ENCODE data around the gene TEX48.

The TEX48 gene

DNA sequence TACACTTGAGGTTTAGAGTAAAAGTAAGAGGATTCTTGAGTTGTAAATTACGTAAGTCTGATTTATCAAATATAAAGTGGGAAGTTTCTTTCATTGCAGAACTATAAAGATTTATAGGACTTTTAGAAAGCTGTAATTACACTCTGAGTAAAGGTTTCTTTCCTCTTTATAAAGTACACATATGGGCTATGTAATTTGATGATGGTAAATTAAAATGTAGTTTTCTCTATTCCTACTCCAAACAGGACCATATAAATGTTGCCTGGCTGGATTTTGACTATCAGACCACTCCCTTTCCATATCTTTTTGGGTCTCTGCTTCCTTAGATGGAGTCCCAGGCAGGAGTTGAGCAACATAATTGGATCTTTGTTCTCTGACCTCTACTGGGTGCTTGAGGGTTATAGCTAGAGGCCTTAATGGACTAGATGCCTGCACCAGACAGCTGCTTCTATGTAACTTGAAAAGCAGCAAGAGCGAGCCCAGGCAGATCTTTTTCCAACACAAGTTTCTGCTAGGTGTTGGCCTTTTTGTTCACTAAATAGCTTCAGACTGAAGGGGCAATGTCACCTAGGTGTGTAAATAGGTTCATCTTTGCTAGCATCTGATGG is 11.4 kb upstream of the TEX48 start:
- DNase-seq = peak; percentile 93

GRCh38 chr9:114691956-114692295 is 9.9 kb upstream of the TEX48 start:
- no peak for DNase-seq

DNA sequence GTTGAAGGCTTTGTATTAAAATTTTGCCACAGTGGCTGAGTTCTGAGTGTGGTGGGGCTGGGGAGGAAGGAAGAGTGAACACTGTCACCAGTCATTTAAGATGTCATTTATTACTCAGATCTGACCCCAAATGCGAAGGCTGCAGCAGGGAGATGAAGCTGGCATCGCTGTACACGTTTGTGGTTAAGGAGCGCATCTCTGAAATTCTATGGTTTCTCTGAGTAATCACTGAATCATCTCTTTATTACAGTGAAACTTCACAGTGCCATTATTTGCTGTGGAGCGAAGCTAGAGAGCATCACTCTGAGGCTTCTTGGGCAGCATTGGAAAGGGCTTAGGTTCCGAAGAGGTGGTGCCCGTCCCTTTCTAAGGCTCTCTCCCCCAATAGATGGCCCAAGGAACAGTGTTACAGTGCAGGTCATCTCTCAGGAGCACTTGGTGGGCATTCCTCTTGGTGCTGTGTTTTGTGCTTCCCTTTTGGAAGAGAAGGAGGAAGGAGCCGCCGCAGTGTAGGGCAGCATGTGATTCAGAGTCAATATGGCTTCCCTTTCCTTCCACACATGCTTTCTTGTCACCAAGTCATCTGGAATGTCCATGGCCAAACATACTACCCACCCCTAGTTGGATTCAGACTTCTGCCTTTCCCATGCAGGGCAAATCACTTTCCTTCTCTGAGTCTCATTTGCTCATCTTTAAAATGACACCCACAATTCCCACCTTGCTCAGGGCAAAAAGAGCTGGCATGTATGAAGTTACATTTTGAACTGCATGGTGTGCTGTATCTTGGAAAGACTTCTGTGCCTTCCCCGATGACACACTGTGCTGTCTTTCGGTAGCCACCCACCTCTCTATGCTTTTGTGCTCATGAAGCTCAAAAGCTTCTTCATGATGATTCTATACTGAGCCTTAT is 9.3 kb upstream of the TEX48 start:
- no peak for DNase-seq

DNA sequence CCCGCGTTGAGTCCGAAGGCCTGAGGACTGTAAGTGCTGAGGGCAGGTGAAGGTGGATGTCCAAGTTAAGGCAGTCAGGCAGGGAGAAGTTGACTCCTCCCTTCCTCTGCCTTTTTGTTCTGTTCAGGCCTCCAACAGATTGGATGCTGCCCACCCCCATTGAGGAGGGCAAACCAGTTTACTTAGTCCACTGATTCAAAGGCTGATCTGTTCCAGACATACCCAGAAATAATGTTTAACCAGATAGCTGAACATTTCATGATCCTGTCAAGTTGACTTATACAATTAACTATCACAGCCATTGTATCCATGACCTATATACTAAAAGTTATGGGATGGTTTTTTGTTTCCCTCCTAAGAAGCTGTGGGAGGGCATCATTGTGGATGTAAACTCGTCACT is 8.3 kb upstream of the TEX48 start:
- no peak for DNase-seq

DNA sequence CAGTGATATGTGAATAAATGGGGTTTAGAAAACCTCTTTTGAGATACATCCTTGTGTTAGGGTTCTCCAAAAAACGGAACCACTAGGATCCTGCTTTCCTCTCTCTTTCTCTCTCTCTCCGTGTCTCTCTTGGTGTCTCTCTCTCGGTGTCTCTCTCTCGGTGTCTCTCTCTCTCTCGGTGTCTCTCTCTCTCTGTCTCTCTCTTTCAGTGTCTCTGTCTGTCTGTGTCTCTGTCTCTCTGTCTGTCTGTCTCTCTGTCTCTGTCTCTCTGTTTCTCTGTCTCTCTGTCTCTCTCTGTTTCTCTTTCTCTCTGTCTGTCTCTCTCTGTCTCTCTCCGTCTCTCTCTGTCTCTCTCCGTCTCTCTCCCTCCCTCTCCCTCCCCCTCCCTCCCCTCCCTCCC is 7.8 kb upstream of the TEX48 start:
- DNase-seq = no peak

DNA sequence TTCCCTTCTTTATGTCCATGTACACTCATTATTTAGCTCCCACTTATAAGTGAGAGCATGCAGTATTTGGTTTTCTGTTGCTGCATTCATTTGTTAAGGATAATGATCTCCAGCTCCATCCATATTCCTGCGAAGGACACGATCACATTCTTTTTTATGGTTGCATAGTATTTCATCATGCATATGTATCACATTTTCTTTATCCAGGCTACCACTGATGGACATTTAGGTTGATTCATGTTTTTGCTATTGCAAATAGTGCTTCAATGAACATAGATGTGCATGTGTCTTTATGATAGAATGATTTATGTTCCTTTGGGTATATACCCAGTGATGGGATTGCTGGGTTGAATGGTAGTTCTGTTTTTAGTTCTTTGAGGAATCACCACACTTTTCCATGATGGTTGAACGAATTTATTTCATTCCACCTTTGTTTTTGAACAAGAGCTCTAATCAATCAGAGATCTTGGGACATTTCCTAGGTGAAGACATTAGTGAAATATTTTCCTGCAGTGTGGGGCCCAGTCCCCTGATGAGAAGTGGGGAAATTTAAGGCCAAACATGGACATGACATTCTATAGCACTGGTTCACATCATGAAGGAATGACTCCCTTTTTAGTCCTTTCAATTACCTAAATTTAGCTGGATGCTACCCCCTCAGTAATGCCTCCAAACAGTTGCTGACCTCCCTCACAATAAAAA is 7.1 kb upstream of the TEX48 start:
- no peak for DNase-seq

- no peak for DNase-seq
Measured at GRCh38 chr9:114688379-114688778, 6.4 kb upstream of the TEX48 start.

- no peak for DNase-seq
Measured at GRCh38 chr9:114687034-114687433, 5.0 kb upstream of the TEX48 start.

GRCh38 chr9:114685951-114686350 is 4.0 kb upstream of the TEX48 start:
- DNase-seq = no peak

DNA sequence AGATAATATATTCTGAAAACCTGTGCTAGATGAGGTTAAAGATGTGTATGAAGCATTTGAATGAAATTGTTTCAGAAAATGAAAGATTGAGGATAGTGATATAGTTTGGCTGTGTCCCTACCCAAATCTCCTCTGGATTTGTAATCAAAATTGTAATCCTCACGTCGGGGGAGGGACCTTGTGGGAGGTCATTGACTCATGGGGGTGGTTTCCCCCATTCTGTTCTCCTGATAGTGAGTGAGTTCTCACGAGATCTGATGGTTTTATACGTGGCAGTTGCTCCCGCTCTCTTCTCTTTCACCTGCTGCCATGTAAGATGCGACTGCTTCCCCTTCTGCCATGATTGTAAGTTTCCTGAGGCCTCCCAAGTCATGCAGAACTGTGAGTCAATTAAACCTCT is 2.0 kb upstream of the TEX48 start:
- DNase-seq = no peak

- no peak for DNase-seq
Measured at GRCh38 chr9:114682846-114683245, 854 bp upstream of the TEX48 start.

DNA sequence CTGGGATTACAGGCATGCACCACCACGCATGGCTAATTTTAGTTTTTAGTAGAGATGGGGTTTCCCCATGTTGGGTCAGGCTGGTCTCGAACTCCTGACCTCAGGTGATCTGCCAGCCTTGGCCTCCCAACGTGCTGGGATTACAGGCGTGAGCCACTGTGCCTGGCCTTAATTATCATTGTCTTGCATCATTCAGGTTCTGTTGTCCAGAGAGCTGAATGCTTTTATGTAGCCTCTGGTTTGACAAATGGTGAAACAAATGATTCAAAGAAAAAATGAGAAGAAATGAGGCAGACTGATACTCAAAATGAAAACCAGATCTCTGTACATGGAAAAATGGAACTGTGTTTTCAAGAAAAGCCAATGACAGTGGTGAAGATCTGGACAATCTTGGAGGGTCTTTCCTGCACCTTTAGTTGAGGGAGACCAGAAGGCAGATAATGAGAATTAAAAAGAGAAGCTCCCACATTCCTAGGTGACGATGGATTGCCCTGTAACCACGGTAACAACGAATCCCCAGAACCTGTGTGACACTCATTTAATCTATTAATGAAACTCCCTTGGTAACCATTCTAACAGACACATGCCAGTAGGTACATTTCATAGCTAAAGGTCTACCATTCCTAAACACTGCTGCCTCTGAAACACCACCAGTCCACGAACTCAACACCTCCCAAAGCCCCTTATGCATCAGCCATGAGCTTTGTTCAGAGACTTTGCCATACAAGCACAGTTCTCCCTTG is 1.6 kb downstream of the TEX48 start:
- no peak for DNase-seq

GRCh38 chr9:114678795-114679194 is 3.2 kb downstream of the TEX48 start:
- DNase-seq = no peak

- DNase-seq = no peak
Measured at GRCh38 chr9:114678130-114678529, 3.9 kb downstream of the TEX48 start.

DNA sequence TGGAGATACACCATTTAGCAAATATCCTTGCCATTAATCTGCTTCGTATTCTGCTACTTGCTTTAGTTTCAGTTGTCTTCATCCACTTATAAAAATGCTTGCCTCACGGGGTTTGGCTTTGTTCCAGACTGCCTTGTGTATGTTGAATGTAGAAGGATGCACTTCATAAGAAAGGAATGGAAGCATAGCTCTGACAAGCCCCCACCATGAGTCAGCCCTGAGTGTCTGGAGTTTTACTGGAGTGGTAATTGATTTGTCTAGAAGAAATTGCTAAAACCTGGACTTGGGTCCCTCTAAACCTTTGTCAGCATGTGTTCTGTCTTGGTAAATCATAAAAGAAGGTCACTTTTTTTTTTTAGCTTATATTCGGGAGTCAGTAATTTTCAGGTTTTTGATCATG is 4.6 kb downstream of the TEX48 start:
- DNase-seq = peak; percentile 99

DNA sequence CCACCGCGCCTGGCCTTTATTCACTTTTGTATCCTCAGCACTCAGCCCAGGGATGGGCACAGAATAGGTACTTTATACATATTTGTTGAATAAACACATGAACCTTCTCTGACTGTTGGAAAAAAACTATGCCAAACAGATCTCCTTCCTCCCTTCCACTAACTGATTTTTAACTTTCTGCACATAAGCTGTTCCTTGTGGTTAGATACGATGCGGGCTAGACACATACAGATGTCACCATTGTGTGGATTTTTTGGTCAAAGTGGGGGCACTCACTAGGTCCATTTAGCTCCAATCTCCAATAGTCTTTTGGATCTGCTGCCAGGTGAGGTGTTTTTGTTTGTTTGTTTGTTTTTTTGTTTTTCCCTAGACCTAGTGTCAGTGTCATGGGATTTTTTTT is 5.1 kb downstream of the TEX48 start:
- no peak for DNase-seq

DNA sequence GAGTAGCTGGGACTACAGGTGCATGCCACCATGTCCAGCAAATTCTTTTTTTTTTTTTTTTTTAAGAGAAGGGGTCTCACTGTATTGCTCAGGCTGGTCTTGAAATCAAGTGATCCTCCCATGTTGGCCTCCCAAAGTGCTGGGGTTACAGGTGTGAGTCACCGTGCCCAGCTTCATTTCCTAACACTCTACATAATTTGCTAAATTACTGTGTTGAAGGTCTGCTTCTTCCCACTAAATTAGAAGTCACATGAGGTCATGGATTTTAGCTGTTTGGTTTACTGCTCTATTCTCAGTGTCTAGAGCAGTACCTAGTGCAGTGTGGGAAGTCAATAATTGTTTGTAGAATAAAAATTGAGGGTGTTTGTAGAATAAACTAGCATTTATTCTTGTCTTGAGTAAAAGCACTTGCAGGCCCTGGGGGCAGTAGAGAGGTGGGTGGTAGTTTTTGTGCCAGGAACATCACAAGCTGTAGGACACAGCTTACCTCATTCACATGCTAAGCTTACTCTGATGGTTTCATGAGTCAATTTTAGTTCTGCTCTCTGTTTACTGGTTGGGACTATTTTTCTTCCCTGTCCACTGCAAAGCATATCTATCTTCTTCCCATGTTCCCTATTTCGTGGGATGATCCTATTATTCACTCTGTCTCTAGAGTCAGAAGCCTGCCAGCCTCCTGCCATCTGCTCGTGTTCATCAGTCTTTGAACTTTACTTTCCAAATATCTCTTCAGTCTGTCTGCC is 7.0 kb downstream of the TEX48 start:
- DNase-seq = no peak

DNA sequence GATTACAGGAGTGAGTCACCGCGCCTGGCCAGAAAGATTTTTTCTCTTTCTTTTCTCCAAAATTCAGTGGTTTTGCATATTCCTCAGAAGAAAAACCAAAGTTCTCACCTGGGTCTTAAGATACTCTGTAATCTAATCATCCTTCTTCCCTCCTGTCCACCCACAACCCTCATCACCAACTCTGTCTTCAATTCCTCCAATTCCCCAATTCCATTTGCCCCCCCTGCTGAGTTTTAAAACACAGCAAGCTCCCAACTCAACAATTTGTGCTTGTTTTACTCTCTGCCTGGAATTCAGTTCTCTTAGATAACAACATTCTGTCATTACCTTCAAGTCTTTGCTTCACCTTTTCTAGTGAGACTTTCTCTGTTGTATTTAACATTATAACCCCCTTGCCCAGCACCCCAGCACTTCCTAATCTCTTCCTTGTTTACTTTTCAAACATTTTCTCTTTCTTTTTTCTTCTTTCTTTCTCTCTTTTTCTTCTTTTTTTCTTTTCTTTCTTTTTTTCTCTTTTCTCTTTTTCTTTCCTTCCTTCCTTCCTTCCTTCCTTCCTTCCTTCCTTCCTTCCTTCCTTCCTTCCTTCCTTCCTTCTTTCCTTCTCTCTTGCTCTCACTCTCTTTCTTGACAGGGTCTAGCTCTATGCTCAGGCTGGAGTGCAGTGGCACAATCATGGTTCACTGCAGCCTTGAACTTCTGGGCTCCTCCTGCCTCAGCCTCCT is 7.8 kb downstream of the TEX48 start:
- no peak for DNase-seq

GRCh38 chr9:114671605-114672004 is 10.4 kb downstream of the TEX48 start:
- DNase-seq = peak; percentile 19

DNA sequence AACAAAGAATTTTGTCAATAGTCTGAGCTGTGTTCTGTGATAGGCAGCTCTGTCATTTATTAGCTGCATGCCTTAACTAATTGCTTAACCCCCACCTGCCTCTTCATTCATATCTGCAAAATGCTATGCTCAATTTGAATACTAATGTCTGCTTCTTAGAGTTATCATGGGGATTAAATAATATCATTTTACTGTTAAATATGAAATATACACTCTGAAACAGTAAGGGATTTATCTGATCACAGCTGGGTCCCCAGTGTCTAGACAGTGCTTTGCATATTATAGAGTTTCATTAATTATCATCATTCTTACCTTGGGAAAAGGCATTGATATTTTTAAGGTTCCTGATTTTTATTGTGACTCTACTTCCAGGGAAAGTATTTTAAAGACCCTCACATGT is 12.0 kb downstream of the TEX48 start:
- no peak for DNase-seq

GRCh38 chr9:114668146-114668545 is 13.8 kb downstream of the TEX48 start:
- no peak for DNase-seq

DNA sequence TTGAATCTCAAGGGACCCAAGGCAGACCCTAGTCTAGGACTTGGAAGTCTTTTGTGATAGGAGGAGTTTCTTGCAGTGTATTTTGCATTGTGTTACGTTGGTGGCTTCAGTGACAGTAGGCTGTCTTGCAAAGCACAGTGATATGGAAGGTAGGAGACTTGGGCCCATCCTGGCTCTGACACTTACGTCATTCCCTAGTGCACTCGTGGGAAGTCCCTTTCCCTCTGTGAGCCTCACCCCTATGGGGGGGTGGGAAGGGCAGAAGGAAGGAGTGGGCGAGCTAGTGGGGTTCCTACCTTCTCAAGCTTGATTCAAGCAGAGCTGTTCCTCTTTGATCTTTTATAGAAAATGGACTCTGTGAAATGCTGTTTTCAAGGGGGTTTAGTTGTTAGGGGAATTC is 15.1 kb downstream of the TEX48 start:
- no peak for DNase-seq

Measured in DMS79 treated with DMSO at 0.1 percent for 48 hours (cell line).